Glomerular endothelial cell (primary cell): ENCODE data around the gene DEPP1. TPM values are rescaled to one million over a fixed set of nuclear protein-coding genes. Genes with fewer than 3 reads are reported as not detected.

Experiments used
- DNase-seq: peaks from one replicate; pipeline ENCODE4 v3.0.0-alpha.2; 2011; ENCODE audit warnings: low read depth, low spot score; ENCODE audit errors: extremely low read depth
- total RNA-seq: library from RNA; depleted of rRNA; stranded (reverse); fragments of >200 nt; gene quantifications from 2 replicates; pipeline ENCODE4 v1.2.3, GENCODE V29; 2015

Gene DEPP1
- total RNA-seq, 1 donor from 2014 or later, result 628 TPM

DNA sequence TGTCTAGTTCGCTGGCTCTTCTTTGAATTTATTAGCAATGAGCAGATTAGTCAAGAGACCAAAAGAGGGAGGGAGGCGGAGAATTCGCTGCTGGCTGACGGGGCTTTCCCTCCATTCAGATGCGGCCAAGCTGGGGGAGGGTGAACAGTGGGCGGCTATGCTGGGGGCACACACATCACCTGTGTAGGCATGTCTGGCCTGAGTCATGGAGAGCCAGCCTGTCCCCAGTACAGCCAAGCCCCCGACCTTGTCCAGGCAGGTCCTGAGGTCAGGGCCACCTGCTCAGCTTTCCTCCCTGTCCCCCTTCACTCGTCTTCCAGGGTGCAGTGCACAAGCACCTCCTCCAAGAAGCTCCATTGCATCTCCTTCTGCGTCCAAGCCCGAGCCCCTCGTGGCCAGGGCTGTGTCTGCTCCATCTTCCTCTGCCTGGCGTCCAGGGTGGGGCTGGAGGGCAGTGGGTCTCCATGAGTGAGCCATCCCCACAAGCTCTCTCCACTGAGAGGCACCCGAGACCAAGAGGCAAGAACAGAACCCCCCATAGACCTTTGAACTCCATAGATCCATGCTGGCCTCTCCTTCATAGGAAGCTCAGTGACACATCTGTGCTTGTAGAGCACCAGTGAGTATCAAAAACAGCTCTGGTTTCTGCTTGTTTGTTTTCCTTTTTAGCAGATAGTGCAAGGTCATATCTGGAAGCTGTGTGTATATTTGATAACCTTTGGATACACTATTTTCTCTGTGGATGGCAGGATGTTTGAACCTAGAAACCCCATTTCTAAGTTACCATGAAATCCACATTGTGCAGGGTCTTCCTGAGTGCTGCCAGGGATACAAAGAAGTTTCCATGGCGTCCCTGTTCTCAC is 1.9 kb upstream of the DEPP1 start:
- no peak for DNase-seq

GRCh38 chr10:44979281-44980191 is 927 bp upstream of the DEPP1 start:
- no peak for DNase-seq

DNA sequence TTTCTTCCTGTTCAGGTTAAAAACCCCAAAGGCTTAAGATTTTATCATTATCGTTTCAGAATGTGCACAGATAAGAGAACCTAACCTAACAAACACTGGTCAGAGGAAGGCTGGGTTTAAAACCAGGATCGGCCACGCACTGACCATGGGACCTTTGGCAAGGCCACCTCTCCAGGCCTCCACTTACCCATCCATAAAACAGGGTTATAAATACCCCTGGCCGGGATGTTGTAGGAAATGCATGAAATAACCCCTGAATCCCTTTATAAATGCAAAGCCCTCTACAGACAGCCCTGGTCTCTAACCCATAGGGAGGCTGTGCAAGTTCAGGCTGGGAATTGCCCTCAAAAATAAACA is 418 bp downstream of the DEPP1 start:
- no peak for DNase-seq

DNA sequence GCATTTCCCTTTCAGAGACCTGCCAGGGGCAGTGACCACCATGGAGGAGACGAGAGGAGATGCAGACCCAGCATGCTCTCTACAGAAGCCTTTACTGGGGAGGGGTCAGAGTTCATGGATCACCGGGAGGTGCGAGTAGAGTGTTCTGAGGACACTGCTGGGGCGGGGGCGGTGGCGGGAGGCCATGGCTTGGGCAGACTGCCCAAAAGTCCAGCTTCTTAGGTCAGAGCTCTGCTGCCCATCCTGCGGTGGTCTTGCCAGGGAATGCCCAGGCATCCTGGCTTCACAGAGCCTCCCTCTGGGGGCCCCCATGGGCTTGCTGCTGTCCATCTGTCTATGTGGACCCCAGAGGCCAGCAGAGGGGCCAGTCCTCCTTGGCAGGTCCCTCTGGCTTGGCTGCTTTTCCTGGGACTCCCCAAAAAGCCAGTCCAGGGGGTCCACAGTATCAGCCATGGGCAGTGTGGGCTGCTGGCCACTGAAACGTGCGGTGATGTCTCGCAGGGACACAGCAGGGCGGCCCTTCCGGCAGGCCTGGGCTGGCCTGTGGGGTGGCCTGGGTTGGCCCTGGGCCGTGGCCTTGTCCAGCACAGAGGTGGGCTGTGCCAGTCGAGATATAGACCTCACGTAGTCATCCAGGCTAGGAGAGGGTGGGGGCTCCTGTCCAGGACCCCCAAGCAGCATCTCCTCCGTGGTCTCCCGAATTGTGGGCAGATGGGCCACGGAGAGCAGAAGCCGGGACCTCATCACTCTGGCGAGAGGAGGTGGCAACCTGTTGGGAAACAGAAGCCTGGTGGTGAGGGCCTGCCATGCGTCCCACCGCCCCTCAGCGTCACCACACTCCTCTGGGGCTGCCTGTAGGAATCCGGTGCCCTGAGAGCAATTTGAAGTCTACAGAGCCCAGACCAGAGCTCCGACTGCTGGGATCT is 1.1 kb downstream of the DEPP1 start:
- DNase-seq, result no peak

GRCh38 chr10:44976352-44977198 is 2.0 kb downstream of the DEPP1 start:
- DNase-seq, result no peak

DNA sequence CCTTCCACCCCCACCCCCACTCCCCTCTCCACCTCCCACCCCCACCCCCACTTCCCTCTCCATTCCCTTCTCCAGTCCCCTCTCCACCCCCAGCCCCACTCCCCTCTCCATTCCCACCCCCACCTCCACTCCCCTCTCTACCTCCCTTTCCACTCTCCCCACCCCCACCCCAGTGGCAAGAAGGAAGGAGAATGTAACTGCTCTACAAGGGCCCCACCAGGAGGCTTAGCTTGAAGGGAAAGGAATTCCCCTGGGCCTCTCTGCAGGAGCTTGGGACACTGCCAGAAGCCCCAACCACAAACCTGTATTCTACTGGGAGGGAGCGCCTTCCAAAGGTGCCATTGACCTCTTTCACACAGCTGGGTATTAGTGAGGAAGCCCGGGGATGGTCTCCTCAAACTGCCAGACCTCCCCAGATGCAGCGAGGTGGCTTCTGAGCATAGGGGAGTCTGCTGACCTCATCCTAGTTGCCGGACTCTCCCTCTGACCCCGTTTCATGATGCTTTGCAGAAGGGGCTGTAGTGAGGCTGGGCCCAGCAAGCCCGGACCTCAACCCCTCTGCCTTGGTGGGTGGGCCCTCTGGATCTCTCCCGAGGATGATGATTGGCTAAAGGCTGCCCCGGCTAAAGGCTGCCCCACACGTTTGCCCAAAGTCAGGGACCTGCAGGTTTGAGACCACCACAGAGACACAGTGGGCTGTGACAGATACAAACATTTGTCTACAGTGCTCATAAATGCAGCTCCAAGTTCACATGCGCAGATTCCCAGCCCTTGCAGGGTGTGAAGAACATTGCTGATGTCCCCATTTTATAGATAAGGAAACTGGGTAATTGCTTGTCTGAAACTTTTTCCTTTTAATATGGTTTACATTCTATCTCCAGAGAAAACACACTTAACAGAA is 2.9 kb downstream of the DEPP1 start:
- DNase-seq, result no peak

GRCh38 chr10:44974628-44975430 is 3.8 kb downstream of the DEPP1 start:
- no peak for DNase-seq

DNA sequence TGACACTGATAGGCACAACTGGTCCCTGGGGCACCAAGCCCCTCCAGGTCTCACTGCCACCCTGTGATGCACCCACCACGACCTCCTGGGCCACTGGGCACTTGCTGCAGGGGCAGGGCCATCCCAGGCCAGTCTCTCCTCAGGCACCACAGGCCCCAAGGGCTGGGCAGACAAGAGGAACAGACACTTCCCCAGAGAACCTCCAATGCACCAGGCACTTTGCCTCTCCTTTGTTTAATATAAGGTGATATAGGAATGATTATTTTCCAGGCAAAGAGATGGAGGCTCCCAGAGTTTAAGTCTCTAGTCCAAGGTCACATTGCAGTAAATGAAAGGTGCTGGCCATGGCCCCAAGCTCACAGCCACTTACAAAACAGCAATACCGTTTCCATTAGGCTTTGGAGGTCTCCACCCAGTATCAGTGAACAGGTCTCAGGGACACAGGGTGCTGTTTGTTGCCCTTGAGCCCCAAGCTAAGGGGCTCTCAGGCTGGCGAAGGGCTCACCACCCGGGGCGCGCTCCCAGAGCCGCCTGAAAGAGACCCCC is 4.5 kb downstream of the DEPP1 start:
- DNase-seq, result no peak

- no peak for DNase-seq
Measured at GRCh38 chr10:44973323-44974081, 5.1 kb downstream of the DEPP1 start.

DNA sequence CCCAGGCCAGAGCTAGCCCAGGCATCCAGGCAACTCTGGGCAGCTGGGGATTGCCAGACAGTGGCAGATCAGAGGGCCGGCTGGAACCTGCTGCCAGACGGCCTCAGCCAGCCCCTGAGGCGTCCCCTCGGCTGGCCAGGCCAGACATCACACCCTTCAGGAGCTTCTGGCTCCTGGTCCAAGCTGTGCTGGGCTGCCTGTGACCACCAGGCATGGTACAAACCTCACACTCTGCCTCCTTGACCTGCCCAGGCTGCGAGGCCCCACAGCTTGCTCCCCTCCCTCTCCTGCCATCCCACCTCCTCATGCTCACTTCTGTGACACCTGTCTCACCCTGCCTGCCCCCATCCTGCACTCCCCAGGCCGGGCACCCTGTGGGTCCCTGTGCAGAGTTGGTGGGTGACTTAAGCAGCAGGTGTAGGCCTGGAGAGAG is 5.7 kb downstream of the DEPP1 start:
- no peak for DNase-seq

DNA sequence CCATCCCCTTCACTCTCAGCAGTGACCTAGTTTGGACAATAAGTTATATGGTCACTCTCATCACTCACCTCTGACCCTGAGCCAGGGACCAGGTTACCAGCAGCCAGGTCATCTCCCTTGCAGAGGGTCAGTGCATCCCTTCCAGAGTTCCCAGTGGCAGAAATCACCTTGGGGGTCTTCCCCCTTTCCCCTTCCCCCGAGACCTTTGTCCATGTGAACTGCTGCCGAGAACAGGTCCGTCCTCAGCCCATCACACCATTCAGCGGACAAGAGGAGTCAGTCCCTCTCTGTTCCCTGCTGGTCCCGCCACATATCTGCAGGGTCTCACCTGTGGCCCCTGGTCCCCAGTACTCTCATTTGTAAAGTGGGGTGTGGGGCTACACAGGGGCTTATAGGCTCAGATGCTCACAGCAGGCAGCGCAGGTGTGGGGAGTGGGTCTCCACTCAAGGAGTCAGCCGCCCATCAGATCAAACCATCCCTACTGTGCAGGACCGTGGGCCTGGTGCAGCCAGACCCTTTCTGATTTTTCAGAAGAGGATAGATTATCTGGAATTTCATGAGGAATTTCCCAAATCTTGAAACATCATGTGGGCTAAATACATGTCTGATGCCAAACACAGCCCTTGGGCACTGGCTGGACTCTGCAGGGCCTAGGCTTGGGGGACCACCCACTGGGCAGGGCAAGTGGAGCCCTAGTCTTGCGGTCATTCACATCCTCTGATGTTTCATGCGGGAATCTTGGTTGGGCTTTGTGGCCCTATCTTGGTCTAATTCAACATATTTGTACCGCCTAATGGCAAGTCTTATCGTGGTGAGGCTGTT is 6.5 kb downstream of the DEPP1 start:
- DNase-seq, result no peak

DNA sequence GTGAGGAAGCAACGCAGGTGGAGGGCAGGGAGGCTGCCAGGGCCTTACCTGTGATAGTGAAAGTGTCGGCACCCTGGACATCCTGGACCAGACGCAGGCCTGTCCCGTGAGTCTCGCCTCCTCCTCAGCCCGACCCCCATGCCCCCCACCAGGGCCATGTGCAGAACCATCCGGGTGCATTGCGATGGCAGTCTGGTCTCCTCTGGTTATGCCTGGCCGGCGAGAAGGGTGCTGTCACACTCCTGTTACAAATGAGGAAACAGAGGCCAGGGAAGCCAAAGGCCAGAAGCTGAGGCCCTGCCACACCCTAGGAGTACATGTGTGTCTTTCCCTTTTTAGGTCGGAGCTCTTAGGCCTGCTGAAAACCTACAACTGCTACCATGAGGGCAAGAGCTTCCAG is 7.2 kb downstream of the DEPP1 start:
- DNase-seq, result no peak

GRCh38 chr10:44970812-44971395 is 7.7 kb downstream of the DEPP1 start:
- no peak for DNase-seq

GRCh38 chr10:44969854-44970253 is 8.8 kb downstream of the DEPP1 start:
- no peak for DNase-seq

DNA sequence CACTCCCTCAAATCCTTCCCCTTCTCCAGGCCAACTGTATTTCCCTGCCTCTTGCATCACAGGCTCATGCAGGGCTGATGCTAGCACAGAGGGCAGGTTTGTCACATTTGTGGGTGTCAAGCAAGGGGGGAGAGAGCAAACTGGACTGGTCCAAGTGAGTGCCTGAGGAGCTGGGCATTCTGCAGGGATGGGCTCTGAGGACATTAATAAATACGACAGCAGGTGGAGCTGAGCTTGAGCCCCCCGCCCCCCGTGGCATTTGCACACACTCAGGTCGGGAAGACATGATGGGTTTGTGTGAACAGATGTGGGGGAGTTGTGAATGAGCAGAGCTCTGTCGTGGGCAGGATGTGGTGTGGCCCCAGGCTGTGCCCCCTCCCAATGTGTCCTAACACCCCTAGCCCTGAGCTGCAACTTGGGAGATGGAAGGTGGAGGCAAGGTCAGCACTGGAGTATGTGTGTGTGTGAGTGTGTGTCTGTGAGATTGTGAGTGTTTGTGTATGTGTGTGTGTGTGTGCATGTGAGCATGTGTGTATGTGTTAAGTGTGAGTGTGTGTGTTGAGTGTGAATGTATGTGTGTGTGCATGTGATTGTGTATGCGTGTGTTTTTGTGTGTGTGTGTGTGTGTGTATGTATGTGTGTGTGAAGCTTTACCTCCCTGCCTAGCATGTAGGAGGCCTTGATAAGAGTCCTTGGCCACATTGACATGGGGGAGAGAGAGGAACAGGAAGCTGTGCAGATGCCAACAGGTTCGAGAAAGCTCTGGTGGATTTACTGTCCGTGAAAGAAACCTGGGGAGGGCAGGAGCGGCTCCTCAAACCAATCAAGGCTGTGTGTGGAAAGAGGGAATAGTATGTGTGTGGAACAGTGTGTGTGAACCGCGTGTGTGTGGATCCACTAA is 9.9 kb downstream of the DEPP1 start:
- no peak for DNase-seq
